Hematopoietic multipotent progenitor cell treated with erythropoietin and hydrocortisone succinate and interleukin-3 and kit ligand, for 4 days (in vitro differentiated cells): ENCODE measurements around the gene EEF1E1.
A peak's percentile ranks its signal among the peaks of the same experiment; 100 is the strongest.

Experiments
- DNase-seq: peaks from one replicate; pipeline ENCODE4 v3.0.0-alpha.2; 2015

EEF1E1 gene

GRCh38 chr6:8102122-8102958, at the start of gene EEF1E1:
TSS of gene EEF1E1 (minus strand) at chr6:8102548. CDS start at chr6:8102521, 27 bp downstream.
- DNase-seq, result peak; percentile 99

GRCh38 chr6:8149350-8149749, 47.0 kb upstream of the EEF1E1 start:
- no peak for DNase-seq

GRCh38 chr6:8143945-8144344, 41.6 kb upstream of the EEF1E1 start:
- no peak for DNase-seq

- DNase-seq, result no peak
These were observed 37.1 kb upstream of the EEF1E1 start for GRCh38 chr6:8139451-8139850.

GRCh38 chr6:8137529-8137939, 35.2 kb upstream of the EEF1E1 start:
- no peak for DNase-seq

- no peak for DNase-seq
These were observed 32.9 kb upstream of the EEF1E1 start for GRCh38 chr6:8135276-8135675.

- no peak for DNase-seq
These were observed 29.8 kb upstream of the EEF1E1 start for GRCh38 chr6:8132130-8132529.

- DNase-seq, result peak; percentile 83
These were observed 29.0 kb upstream of the EEF1E1 start for GRCh38 chr6:8131265-8131897.

GRCh38 chr6:8130399-8130798, 28.1 kb upstream of the EEF1E1 start:
- DNase-seq, result no peak

GRCh38 chr6:8123236-8123635, 20.9 kb upstream of the EEF1E1 start:
- no peak for DNase-seq

- DNase-seq, result no peak
These were observed 12.6 kb upstream of the EEF1E1 start for GRCh38 chr6:8114956-8115355.

GRCh38 chr6:8113131-8113654, 10.8 kb upstream of the EEF1E1 start:
- DNase-seq, result no peak

- no peak for DNase-seq
These were observed 8.4 kb upstream of the EEF1E1 start for GRCh38 chr6:8110725-8111124.

- no peak for DNase-seq
These were observed 7.9 kb upstream of the EEF1E1 start for GRCh38 chr6:8110117-8110721.

GRCh38 chr6:8108759-8109539, 6.6 kb upstream of the EEF1E1 start:
- DNase-seq, result no peak

- DNase-seq, result peak; percentile 27
These were observed 5.8 kb upstream of the EEF1E1 start for GRCh38 chr6:8108031-8108660.

GRCh38 chr6:8105791-8106190, 3.4 kb upstream of the EEF1E1 start:
- no peak for DNase-seq

GRCh38 chr6:8103726-8104125, 1.4 kb upstream of the EEF1E1 start:
- DNase-seq, result no peak

- peak; percentile 29 for DNase-seq
These were observed 2.0 kb downstream of the EEF1E1 start for GRCh38 chr6:8100159-8100854.

GRCh38 chr6:8090650-8091049, 11.7 kb downstream of the EEF1E1 start:
- DNase-seq, result no peak

- no peak for DNase-seq
These were observed 13.5 kb downstream of the EEF1E1 start for GRCh38 chr6:8088886-8089285.
